Upper lobe of left lung (tissue), 4 donors: ENCODE data around the gene LBH.

Experiments used
- CTCF ChIP-seq, 6 experiments: fragments of 450-650 bp in 4 of 6; fragments of 200-600 bp in 2 of 6; sonication (generic) in 2 of 6; IDR thresholded peaks; one replicate each; pipeline ENCODE4 v1.5.1; 2016 to 2019; ENCODE audit warnings: antibody characterized with exemption in 6 of 6
- EP300 ChIP-seq, 4 donors: sonication (generic); formaldehyde crosslinking; IDR thresholded peaks; one replicate each; pipeline ENCODE4 v1.5.1; 2017; ENCODE audit warnings: antibody characterized with exemption in 4 of 4, control low read depth in 2 of 4
- POLR2A ChIP-seq, 4 donors: fragments of 450-650 bp; IDR thresholded peaks; one replicate each; pipeline ENCODE4 v1.5.1; 2016 to 2017; ENCODE audit warnings: antibody characterized with exemption in 4 of 4, mild to moderate bottlenecking in 2 of 4
- POLR2AphosphoS5 ChIP-seq, 2 donors: sonication (generic); formaldehyde crosslinking; IDR thresholded peaks; one replicate each; pipeline ENCODE4 v1.5.1; 2017; ENCODE audit warnings: antibody characterized with exemption in 2 of 2

- TF ChIP-seq CTCF (IDR thresholded peaks at IDR 0.05) (no peak), POLR2A (IDR thresholded peaks at IDR 0.05) (no peak), POLR2AphosphoS5 (IDR thresholded peaks at IDR 0.05) (no peak), EP300 (IDR thresholded peaks at IDR 0.05) (no peak)
Observed at GRCh38 chr2:30277582-30277981, 46.2 kb downstream of the LBH start.
